Natural killer cell (primary cell): Measurements from ENCODE around the gene TBC1D22B. TPM values are rescaled to one million over a fixed set of nuclear protein-coding genes. Genes with fewer than 3 reads are reported as not detected.
A peak's percentile ranks its signal among the peaks of the same experiment; 100 is the strongest.

Experiments used
- ATAC-seq, 3 donors: fragments of 150-1000 bp in 2 of 3; fragments of 200-7000 bp in 1 of 3; cut with Tn5 transposase; 1 replicate in 1 of 3; 2 replicates in 2 of 3; pipeline ENCODE4 v1.10.0; 2021; ENCODE audit warnings: mild to moderate bottlenecking in 2 of 3, moderate library complexity in 2 of 3
- DNase-seq, 2 donors: peaks; one replicate each; pipeline versions ENCODE4 v3.0.0 to v3.0.0-alpha.2; 2013 to 2021; ENCODE audit warnings: mixed read lengths in 1 of 2
- H3K27ac ChIP-seq: one replicate; pipeline ENCODE4 v1.5.1; 2013; ENCODE audit warnings: mild to moderate bottlenecking, low read length
- H3K27me3 ChIP-seq: one replicate; pipeline ENCODE4 v1.6.1; 2013; ENCODE audit warnings: low read length; ENCODE audit not compliant: control insufficient read depth, insufficient read depth
- H3K36me3 ChIP-seq: one replicate; pipeline ENCODE4 v1.6.1; 2013; ENCODE audit warnings: low read length; ENCODE audit not compliant: control insufficient read depth, insufficient read depth
- H3K4me1 ChIP-seq: one replicate; pipeline ENCODE4 v1.6.1; 2013; ENCODE audit warnings: low read length; ENCODE audit not compliant: control insufficient read depth, insufficient read depth
- H3K4me3 ChIP-seq: one replicate; pipeline ENCODE4 v1.5.1; 2013; ENCODE audit warnings: low read length
- H3K9me3 ChIP-seq: one replicate; pipeline ENCODE4 v1.6.1; 2013; ENCODE audit warnings: low read length; ENCODE audit not compliant: control insufficient read depth, insufficient read depth
- H3K27ac Mint-ChIP-seq, 2 donors: one replicate each; pipeline ENCODE4 v1.8.0; 2022; ENCODE audit warnings: mild to moderate bottlenecking in 2 of 2, mixed read lengths in 2 of 2, moderate library complexity in 1 of 2
- H3K27me3 Mint-ChIP-seq, 2 donors: one replicate each; pipeline ENCODE4 v1.8.0; 2022; ENCODE audit warnings: low read depth in 2 of 2, mixed read lengths in 2 of 2
- H3K36me3 Mint-ChIP-seq: one replicate; pipeline ENCODE4 v1.8.0; 2022; ENCODE audit warnings: mixed read lengths
- H3K4me1 Mint-ChIP-seq, 2 donors: one replicate each; pipeline ENCODE4 v1.8.0; 2022; ENCODE audit warnings: mixed read lengths in 2 of 2
- H3K4me3 Mint-ChIP-seq: one replicate; pipeline ENCODE4 v1.8.0; 2022; ENCODE audit warnings: mild to moderate bottlenecking, moderate library complexity, mixed read lengths
- H3K9me3 Mint-ChIP-seq, 2 donors: one replicate each; pipeline ENCODE4 v1.8.0; 2022; ENCODE audit warnings: mixed read lengths in 2 of 2
- WGBS: methylation state at CpG from one replicate; pipeline ENCODE4 v1.1.7; 2013; ENCODE audit warnings: missing lambda C conversion rate; ENCODE audit not compliant: insufficient coverage; 5-methylcytosine and 5-hydroxymethylcytosine counted together
- intact Hi-C: fragments of 100-400 bp; cut with micrococcal nuclease; formaldehyde crosslinking; loops from one replicate; pipeline ENCODE4 v1.14.2; 2022
- total RNA-seq, 4 donors: library from RNA; stranded (reverse); fragments of 120-200 nt in 1 of 4; gene quantifications; one replicate each; pipeline versions ENCODE4 v1.2.3 to v1.2.4, GENCODE V29; 2013 to 2022
- TF ChIP-seq, protein P1 (sequence below): fragments of 200-600 bp; IDR thresholded peaks from one replicate; pipeline ENCODE4 v1.8.0; 2022; ENCODE audit warnings: antibody characterized with exemption

The TBC1D22B gene
- total RNA-seq, 3 donors from 2014 or later (not counting 1 experiment from before 2014, with no cell fraction given): 8.0 to 12.1 (median 12.0) TPM

DNA sequence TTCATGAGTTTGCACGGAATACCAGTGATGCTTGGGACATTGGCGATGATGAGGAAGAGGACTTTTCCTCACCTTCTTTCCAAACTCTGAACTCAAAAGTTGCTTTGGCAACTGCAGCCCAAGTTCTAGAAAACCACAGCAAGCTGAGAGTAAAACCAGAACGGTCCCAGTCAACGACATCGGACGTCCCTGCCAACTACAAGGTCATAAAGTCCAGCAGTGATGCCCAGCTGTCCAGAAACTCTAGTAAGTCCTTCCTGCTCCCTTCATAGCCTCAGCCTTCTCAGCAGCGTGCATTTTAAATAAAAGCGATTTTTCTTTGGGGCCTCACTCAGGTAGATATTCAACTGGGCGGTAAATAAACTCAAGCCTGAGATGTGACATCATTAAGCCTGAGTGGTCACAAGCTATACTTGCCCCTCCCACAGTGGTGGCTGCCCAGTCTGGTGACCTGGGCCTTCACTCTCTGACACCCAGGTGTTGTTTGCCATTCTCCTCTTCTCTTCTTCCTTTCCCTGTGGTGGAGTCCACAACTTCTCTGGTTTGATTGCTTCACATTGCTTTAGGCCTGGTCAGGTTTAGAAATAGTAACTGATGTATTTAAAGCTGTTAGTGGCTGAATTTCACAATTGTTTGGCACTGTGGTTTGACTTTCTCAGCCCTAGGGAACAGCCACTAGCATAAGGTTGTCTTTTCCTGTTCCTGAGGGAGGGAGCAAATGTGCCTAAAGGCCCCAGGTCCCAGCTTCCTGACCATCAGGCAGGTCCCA lies 22.0 kb downstream of the TBC1D22B start:
- no peak for ATAC-seq
- H3K9me3 Mint-ChIP-seq: no peaks in the 10 kb centered on the region
- H3K27me3 Mint-ChIP-seq: no peaks in the 10 kb centered on the region
- Histone ChIP-seq H3K4me3 (no peak overlapping the region), H3K4me1 (peaks cover 3% of the 10 kb centered on the region), H3K27me3 (no peaks in the 10 kb centered on the region), H3K27ac (no peak overlapping the region), H3K9me3 (no peaks in the 10 kb centered on the region), H3K36me3 (peaks cover 41% of the 10 kb centered on the region)
- WGBS: 92% methylated on average over 9 of the region's 9 CpGs
- TF ChIP-seq, protein P1, sequence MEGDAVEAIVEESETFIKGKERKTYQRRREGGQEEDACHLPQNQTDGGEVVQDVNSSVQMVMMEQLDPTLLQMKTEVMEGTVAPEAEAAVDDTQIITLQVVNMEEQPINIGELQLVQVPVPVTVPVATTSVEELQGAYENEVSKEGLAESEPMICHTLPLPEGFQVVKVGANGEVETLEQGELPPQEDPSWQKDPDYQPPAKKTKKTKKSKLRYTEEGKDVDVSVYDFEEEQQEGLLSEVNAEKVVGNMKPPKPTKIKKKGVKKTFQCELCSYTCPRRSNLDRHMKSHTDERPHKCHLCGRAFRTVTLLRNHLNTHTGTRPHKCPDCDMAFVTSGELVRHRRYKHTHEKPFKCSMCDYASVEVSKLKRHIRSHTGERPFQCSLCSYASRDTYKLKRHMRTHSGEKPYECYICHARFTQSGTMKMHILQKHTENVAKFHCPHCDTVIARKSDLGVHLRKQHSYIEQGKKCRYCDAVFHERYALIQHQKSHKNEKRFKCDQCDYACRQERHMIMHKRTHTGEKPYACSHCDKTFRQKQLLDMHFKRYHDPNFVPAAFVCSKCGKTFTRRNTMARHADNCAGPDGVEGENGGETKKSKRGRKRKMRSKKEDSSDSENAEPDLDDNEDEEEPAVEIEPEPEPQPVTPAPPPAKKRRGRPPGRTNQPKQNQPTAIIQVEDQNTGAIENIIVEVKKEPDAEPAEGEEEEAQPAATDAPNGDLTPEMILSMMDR: no peak
- H3K36me3 Mint-ChIP-seq: peaks cover 8% of the 10 kb centered on the region
- peak overlapping the region in 1 of 2 donors; percentile 63 for H3K27ac Mint-ChIP-seq
- H3K4me1 Mint-ChIP-seq: peaks cover 26 to 33% of the 10 kb centered on the region in 2 donors
- intact Hi-C loops: no loop called here
- DNase-seq: no peak
- H3K4me3 Mint-ChIP-seq: no peak overlapping the region

DNA sequence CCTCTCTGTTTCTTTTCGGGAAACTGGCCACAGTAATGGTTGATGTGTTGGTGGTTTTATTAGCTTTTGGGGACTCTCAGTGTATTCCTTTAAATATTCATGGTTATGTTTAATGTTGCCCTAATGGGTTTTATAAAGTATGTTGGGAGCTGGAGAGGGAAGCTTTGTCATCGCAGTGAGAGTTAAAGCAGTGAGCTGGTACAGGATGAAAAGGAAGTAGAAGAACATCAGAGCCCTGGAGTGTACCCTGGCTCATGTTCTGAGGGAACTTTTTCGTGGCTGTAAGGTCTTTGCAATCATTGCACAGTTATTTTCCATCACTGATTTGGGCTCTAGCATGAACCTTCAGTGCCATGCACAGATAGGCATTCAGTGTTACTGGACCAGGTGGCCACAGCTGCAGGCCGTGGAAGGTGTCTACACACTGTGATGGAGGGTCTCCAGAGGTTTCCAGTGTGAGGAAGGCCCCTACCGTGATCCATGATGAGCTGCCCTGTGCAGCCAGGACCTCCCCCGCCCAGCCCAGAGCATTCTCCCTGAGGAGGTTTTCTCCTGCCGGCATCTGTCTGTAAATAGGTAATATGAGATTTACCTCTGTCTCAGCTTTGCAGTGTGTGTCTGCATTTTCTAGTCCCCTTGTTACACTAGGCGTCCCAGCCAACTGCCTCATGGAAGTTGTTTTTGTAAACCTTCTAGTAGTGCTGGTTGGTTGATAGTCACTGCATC lies 22.8 kb downstream of the TBC1D22B start:
- Mint-ChIP-seq H3K9me3 (no peaks in the 10 kb centered on the region), H3K27me3 (no peaks in the 10 kb centered on the region), H3K4me1 (peaks cover 26 to 29% of the 10 kb centered on the region in 2 donors), H3K36me3 (peaks cover 8% of the 10 kb centered on the region), H3K27ac (peak overlapping the region in 1 of 2 donors; percentile 63), H3K4me3 (no peak overlapping the region)
- DNase-seq (no peak), ATAC-seq (no peak)
- Histone ChIP-seq H3K4me3 (no peak overlapping the region), H3K4me1 (peaks cover 3% of the 10 kb centered on the region), H3K36me3 (peaks cover 47% of the 10 kb centered on the region), H3K27ac (no peak overlapping the region), H3K9me3 (no peaks in the 10 kb centered on the region), H3K27me3 (no peaks in the 10 kb centered on the region)
- WGBS: 80% methylated on average over 8 of the region's 8 CpGs
- TF ChIP-seq, protein P1: no peak
- intact Hi-C loops: no loop called here

DNA sequence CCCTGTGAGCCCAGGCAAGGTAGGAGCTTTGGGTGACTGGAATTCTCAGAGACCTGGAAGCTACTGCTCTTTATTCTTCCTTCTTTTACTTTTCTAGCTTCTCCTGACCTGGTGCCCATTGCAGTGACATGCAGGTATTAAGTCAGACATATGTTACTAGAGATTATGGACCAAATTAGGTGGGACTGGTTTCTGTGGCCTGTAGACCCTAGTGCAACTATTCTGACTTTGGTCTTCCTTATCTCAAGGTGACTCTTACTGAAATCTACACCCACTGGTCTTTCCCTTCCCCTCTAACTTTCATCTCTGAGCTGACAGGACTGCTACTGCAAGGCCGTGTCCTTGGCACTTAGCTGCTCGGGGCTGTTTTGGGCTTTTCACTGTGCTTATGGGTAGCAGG lies 24.8 kb downstream of the TBC1D22B start:
- Histone ChIP-seq H3K4me3 (no peak overlapping the region), H3K27ac (no peak overlapping the region), H3K36me3 (peaks cover 56% of the 10 kb centered on the region), H3K4me1 (no peaks in the 10 kb centered on the region), H3K27me3 (no peaks in the 10 kb centered on the region), H3K9me3 (no peaks in the 10 kb centered on the region)
- DNase-seq (no peak), ATAC-seq (no peak)
- Mint-ChIP-seq H3K27me3 (no peaks in the 10 kb centered on the region), H3K27ac (no peak overlapping the region), H3K36me3 (peaks cover 13% of the 10 kb centered on the region), H3K9me3 (no peaks in the 10 kb centered on the region), H3K4me3 (no peak overlapping the region), H3K4me1 (peaks cover 15 to 17% of the 10 kb centered on the region in 2 donors)
- TF ChIP-seq, protein P1: no peak
- 87% methylated on average over 2 of the region's 2 CpGs for WGBS
- intact Hi-C loops: no loop called here
